ENCODE data around the gene ERRFI1.

Gene ERRFI1

DNA sequence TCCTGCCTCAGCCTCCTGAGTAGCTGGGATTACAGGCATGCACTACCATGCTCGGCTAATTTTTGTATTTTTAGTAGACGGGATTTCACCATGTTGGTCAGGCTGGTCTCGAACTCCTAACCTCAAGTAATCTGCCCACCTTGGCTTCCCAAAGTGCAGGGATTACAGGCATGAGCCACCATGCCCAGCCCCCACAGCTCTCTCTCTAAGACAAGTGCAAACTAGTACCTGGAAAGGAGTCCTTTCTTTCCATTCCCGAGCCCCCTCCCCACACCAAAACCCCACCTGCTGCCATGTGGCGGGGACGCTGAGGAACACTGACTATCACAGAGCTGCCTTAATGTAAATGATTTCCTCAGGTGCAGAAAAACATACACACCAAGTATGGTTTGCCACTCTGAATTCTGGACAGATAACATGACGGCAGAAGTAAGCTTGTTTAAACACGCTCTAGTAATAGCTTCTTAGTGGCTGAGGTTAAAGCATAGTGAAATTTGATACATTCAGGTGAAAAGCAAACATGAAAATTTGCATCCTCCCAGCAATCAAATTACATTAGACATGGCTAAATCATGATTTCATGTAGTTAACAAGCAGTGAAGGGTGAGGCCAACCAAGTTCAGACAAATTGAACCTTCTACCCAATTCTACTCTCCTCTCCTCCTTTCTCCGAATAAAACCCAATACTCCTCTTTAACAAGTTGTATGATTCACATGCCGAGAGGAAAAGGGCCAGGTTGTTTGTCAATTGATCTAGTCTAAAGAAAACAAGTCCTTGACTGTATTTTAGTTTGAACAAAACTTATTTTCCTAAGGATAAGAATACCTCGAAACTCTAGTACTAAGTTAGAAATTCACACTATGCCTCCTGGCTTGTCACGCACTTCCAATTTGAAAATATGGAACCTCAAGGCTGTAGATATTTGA, 19.8 kb downstream of the ERRFI1 start:
- TF ChIP-seq GATA3 (IDR thresholded peaks at IDR 0.05; ENCODE audit: low read depth, low read length), result no peak
- TF ChIP-seq GATA2 (IDR thresholded peaks at IDR 0.05; ENCODE audit: low read depth, low read length), result no peak

DNA sequence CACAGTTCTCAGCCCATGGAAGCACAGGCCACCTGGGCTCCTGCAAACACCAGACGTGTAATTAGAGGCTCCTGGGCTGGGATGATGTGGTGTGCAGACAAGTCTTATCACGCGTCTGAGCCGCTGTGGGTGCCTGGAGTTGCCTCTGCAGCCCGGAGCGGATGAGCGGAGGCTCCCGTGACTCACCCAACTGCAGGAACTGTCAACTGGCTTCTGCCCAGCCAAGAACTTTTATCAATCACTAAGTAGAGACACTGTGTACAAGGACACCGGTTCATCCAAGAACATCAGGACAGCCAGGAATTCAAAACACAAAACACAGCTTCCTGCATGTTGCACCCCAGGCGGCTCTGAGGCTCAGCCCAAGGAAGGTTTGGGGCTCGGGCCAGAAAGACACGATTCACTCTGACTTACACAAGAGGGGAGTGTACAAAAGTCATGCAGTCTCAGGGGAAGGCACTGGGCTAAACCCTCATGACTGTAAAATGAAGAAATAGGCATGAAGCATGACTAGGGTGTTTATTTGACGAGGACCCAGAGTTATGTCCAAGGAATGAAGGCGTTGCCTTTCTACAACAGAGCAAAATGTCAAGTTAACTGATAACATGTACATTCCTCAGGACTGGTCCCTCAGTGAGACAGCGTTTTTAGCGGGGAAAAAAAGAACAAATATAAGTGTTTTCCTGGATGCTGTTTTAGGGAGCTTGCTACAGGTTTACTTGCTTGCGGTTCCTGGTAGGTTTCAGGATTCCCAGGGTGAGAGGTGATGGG, 21.1 kb downstream of the ERRFI1 start:
- no peak for TF ChIP-seq GATA2 (IDR thresholded peaks at IDR 0.05; ENCODE audit: low read depth, low read length)
- no peak for TF ChIP-seq GATA3 (IDR thresholded peaks at IDR 0.05; ENCODE audit: low read depth, low read length)

DNA sequence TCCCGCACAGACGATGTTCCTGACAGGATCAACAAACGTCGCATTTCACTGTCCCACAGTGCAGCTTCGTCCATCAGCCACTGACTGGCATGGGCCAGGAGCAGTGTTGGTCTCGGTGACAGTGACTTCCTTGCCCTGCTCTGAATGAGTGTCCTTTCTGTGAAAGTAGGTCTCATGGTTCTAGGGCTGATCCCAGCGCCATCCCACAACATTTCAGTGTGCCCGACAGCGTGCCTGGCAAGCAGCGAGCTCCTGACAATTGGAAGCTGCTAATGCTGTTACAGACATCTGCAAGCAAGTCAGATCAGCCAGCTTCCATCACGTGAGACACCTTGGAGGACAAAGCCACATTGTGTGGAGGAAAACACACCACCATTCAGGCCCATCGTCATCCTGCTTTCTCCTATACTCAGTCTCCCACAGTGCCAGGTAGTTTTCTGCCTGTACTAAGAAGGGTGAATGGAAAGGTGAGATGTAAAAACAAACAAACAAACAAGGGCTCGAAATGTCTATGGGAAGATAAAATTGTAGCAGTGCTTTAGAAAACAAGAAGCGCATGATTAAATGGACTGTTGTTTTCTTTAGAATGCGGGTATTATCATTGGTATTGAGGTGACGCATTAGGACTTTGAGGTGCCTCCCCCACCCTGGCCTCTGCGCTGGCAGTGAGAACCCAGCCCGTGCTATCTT, 21.9 kb downstream of the ERRFI1 start:
- TF ChIP-seq GATA3 (IDR thresholded peaks at IDR 0.05; ENCODE audit: low read depth, low read length) (no peak), GATA2 (IDR thresholded peaks at IDR 0.05; ENCODE audit: low read depth, low read length) (no peak)

DNA sequence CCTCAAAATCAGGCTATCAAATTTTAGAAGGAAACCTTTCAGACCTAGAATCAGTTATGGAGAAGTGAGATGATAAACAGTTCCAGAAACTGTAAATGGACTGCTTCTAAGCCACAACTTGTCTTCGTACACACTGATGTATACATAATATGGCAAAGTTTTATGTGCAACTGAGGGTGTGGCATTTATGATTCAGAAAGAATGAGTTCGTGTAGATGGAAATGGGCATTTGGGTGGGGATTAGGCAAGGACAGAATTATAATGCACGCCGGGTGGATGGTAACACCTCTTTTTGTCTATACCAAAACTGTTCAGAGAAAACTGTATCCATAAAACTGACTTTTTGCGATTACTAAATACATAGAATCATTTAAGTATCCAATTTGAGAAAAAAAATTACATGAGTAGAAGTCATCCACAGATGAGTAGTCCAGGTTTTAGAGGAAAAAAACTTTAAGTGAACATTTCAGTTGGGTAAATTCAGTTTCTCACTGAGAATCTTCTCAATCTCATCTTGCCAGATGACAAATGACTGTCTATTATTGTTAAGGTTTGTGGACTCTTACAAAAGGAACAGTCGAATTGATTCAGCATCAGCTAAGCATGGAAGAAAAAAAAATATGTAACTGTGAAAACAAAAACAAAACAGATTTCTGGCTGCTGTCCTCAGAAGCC, 22.5 kb downstream of the ERRFI1 start:
- TF ChIP-seq GATA2 (IDR thresholded peaks at IDR 0.05; ENCODE audit: low read depth, low read length) (no peak), GATA3 (IDR thresholded peaks at IDR 0.05; ENCODE audit: low read depth, low read length) (no peak)

DNA sequence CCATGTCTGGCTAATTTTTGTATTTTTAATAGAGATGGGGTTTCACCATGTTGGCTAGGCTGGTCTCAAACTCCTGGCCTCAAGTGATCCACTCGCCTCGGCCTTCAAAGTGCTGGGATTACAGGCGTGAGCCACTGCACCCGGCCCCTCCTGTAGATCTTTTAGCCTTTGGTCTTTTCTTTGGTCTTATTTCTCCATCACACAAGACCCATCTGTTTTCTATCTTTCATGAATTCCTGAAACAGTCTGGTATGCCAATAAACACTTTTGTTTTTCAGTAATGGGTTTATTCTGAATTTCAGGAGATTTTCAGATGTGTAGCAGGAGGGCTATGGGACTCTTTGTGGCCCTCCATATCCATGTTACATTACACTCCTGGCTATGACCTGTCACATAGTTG, 23.2 kb downstream of the ERRFI1 start:
- TF ChIP-seq GATA2 (IDR thresholded peaks at IDR 0.05; ENCODE audit: low read depth, low read length) (no peak), GATA3 (IDR thresholded peaks at IDR 0.05; ENCODE audit: low read depth, low read length) (no peak)

DNA sequence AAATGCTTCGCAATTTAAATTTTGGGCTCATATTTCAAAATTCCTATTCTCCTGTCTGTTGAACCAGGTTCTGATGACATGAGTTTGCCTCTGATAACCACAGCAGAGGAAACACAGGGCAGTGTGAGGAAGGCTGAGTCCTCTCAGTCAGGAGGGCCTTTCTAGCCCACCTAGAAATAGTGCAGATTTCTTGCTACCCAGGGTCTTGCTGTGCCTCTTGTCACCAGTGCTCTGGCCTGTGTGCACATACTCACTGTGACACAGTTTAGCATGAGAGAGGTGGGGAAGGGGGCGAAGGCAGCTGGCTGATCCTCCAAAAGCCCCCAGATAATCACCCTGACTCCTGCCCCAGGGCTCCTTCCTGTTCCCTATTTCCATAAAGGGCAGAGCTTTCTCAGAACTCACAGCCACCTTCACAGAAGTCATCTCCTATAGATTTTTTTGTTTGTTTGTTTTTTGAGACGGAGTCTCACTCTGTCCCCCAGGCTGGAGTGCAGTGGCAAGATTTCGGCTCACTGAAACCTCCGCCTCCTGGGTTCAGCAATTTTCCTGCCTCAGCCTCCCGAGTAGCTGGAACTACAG, 23.7 kb downstream of the ERRFI1 start:
- TF ChIP-seq GATA2 (IDR thresholded peaks at IDR 0.05; ENCODE audit: low read depth, low read length), result no peak

DNA sequence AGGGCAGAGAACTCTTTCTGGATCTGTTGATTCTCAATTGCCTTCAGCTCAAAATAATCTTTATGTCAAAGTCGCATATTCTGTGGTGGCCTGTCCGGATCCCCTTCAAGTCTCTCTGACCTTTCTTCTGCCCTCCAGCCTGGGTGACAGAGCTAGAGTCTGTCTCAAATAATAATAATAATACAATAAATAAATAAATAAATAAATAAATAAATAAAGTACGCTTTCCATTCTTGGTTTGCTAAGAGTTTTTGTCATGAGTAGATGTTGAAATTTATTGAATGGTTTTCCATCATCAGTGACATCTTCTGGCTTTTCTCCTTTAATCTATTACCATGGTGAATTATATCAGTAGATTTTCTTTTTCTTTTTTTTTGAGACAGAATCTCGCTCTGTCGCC, 30.7 kb downstream of the ERRFI1 start:
- no peak for TF ChIP-seq GATA2 (IDR thresholded peaks at IDR 0.05; ENCODE audit: low read depth, low read length)
- TF ChIP-seq GATA3 (IDR thresholded peaks at IDR 0.05; ENCODE audit: low read depth, low read length), result no peak

DNA sequence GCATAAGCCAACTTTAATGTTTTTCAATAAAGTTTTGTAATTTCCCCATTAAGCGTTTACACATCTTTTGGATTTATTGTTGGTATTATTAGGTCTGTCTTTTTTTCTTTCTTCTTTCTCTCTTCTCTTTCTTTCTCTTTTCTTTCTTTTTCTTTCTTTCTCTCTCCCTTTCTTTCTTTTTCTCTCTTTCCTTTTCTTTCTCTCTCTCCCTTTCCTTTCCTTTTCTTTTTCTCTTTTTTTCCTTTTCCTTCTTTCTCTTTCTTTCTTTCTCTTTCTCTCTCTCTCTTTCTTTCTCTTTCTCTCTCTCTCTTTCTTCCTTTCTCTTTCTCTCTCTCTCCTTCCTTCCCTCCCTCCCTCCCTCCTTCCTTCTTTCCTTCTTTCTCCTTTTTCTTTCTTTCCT, 31.3 kb downstream of the ERRFI1 start:
- TF ChIP-seq GATA2 (IDR thresholded peaks at IDR 0.05; ENCODE audit: low read depth, low read length) (no peak), GATA3 (IDR thresholded peaks at IDR 0.05; ENCODE audit: low read depth, low read length) (no peak)

DNA sequence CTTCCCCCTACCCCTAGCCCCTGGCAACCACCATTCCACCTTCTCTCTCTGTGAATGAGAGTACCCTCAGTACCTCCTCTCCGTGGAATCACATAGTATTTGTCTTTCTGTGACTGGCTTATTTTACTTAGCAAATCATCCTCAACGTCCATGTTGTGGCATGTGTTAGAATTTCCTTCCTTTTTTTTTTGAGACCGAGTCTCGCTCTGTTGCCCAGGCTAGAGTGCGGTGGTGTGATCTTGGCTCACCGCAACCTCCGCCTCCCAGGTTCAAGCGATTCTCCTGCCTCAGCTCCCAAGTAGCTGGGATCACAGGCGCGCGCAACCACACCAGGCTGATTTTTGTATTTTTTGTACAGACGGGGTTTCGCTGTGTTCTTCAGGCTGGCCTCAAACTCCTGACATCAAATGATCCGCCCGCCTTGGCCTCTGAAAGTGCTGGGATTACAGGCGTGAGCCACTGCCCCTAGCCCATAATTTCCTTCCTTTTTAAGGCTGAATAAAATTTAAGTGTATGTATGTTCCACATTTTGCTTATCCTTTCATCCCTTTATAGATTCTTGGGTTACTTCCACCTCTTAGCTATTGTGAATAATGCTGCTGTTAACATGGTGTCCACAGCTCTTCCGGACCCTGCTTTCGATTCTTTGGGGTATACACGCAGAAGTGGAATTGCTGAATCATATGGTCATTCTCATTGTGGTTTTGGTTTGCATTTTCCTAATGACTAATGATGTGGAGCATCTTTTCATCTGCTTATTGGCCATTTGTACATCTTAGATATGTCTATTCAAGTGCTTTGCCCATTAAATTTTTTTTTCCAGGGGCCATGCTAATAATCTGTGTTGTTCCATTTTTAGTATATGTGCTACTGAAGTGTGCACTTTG, 32.3 kb downstream of the ERRFI1 start:
- no peak for TF ChIP-seq GATA3 (IDR thresholded peaks at IDR 0.05; ENCODE audit: low read depth, low read length)
- TF ChIP-seq GATA2 (IDR thresholded peaks at IDR 0.05; ENCODE audit: low read depth, low read length), result no peak

DNA sequence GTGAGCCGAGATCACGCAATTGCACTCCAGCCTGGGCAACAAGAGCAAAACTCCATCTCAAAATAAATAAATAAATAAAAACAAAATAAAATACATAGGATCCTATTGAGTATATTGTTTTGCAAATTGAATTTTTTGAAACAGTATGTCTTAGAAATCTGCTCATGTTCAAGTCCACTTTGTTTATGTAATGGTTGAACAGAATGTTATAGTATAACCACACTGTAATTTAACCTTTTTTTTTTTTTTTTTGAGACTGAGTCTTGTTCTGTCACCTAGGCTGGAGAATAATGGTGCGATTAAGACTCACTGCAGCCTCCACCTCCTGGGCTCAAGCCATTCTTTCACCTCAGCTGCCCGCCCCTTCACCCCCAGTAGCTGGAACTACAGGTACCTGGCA, 33.2 kb downstream of the ERRFI1 start:
- TF ChIP-seq GATA2 (IDR thresholded peaks at IDR 0.05; ENCODE audit: low read depth, low read length), result no peak

DNA sequence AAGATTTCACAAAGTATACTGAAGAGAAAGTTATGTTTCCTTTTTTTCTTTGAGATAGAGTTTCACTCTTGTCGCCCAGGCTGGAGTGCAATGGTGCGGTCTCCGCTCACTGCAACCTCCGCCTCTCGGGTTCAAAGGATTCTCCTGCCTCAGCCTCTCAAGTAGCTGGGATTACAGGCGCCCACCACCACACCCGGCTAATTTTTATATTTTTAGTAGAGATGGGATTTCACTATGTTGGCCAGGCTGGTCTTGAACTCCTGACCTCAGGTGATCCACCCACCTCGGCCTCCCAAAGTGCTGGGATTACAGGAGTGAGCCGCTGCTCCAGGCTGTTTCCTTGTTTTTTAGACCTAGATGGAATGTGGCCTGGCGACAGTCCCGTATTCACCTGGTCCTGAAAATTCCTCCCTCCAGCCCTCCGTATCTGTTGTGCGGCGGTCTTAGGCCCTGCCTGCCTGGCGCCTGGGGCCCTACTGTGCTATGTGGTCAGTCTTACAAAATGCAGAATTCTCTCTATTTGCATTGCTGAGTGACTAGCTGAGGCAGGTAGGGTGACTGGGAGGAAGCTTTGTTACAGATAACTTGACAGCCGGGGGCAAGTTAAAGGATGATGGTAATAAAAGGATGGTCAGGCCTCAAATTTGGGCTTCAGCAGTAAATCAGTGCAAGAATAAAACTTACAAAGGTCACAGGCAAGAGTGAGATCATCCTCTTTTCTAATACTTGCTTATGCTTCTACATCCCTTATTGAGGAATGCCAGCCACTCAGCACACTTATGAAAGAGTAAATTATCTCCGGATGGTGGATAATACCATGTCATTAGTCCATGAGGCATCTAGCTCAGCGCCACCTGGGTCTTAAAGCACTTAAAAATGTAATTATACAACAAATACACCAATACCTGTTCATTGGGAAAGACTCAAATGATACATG, 34.3 kb downstream of the ERRFI1 start:
- TF ChIP-seq GATA3 (IDR thresholded peaks at IDR 0.05; ENCODE audit: low read depth, low read length) (no peak), GATA2 (IDR thresholded peaks at IDR 0.05; ENCODE audit: low read depth, low read length) (no peak)

Measured in SH-SY5Y (cell line).